Suprapubic skin (tissue), 4 donors: ENCODE results near the gene MDH1. TPM values are rescaled to one million over a fixed set of nuclear protein-coding genes. Genes with fewer than 3 reads are reported as not detected.
A peak's percentile ranks its signal among the peaks of the same experiment; 100 is the strongest.

ENCODE experiments used
- DNase-seq, 2 donors: peaks; one replicate each; pipeline ENCODE4 v3.0.0-alpha.2; 2019; ENCODE audit warnings: low spot score in 2 of 2
- H3K27ac ChIP-seq: fragments of 200-600 bp; sonication (generic); one replicate; pipeline ENCODE4 v1.5.1; 2019
- H3K27me3 ChIP-seq: fragments of 200-600 bp; sonication (generic); one replicate; pipeline ENCODE4 v1.5.1; 2019
- H3K36me3 ChIP-seq: fragments of 200-600 bp; sonication (generic); one replicate; pipeline ENCODE4 v1.5.1; 2019
- H3K4me1 ChIP-seq: fragments of 200-600 bp; sonication (generic); one replicate; pipeline ENCODE4 v1.5.1; 2019
- H3K4me3 ChIP-seq: fragments of 200-600 bp; sonication (generic); one replicate; pipeline ENCODE4 v1.5.1; 2019; ENCODE audit warnings: mild to moderate bottlenecking
- H3K9me3 ChIP-seq: fragments of 200-600 bp; sonication (generic); one replicate; pipeline ENCODE4 v1.5.1; 2019
- CTCF ChIP-seq, 2 donors: fragments of 200-600 bp in 1 of 2; fragments of 450-650 bp in 1 of 2; sonication (generic) in 1 of 2; IDR thresholded peaks; one replicate each; pipeline ENCODE4 v1.5.1; 2016 to 2019; ENCODE audit warnings: antibody characterized with exemption in 2 of 2, mild to moderate bottlenecking in 1 of 2, moderate library complexity in 1 of 2
- EP300 ChIP-seq: sonication (generic); formaldehyde crosslinking; IDR thresholded peaks from one replicate; pipeline ENCODE4 v1.6.1; 2017; ENCODE audit warnings: antibody characterized with exemption
- POLR2A ChIP-seq, 2 donors: fragments of 450-650 bp; IDR thresholded peaks; one replicate each; pipeline ENCODE4 v1.6.1; 2017; ENCODE audit warnings: antibody characterized with exemption in 2 of 2, mild to moderate bottlenecking in 2 of 2, moderate library complexity in 2 of 2
- POLR2AphosphoS5 ChIP-seq, 3 donors: sonication (generic); formaldehyde crosslinking; IDR thresholded peaks; one replicate each; pipeline ENCODE4 v1.6.1; 2017; ENCODE audit warnings: antibody characterized with exemption in 3 of 3
- WGBS: methylation state at CpG from one replicate; pipeline ENCODE4 v1.1.5; 2018; 5-methylcytosine and 5-hydroxymethylcytosine counted together
- total RNA-seq, 4 donors: library from RNA; depleted of rRNA; stranded (reverse); fragments of >200 nt; gene quantifications; one replicate each; pipeline ENCODE4 v1.1.0, GENCODE V29; 2016

MDH1 gene
- total RNA-seq = 100 to 1,000 TPM in 3 of 4 donors, 10 to 100 TPM in 1; 90.7 to 153 (median 131) TPM

- peak within 1 kb of the TSS; percentile 79 for H3K4me3 ChIP-seq
- H3K9me3 ChIP-seq = no peaks in the 10 kb centered on the region
- no peaks in the 10 kb centered on the region for H3K27me3 ChIP-seq
- under 1% methylated on average over 35 of the region's 44 CpGs for WGBS
- DNase-seq = peak; percentile 96
- peak within 1 kb of the TSS; percentile 92 for H3K27ac ChIP-seq
- peaks cover 6% of the 10 kb centered on the region for H3K36me3 ChIP-seq
- no peak for TF ChIP-seq EP300
- TF ChIP-seq CTCF (IDR thresholded peaks at IDR 0.05) = no peak
- TF ChIP-seq POLR2AphosphoS5 (IDR thresholded peaks at IDR 0.05) = peak in 2 of 3 donors; percentile 90 to 94
- peak in 1 of 2 donors; percentile 68 for TF ChIP-seq POLR2A (IDR thresholded peaks at IDR 0.05)
- H3K4me1 ChIP-seq = peaks cover 40% of the 10 kb centered on the region
Observed at GRCh38 chr2:63588385-63589147, at the start of gene MDH1, which contains the start of gene WDPCP. MDH1 (plus strand) TSS chr2:63588963; CDS start chr2:63589044, 81 bp downstream. WDPCP (minus strand) TSS chr2:63588477; CDS start chr2:63588271, 206 bp downstream.

GRCh38 chr2:63539416-63540162 is 49.2 kb upstream of the MDH1 start:
- WGBS = 94% methylated on average over 6 of the region's 6 CpGs
- no peaks in the 10 kb centered on the region for H3K27me3 ChIP-seq
- TF ChIP-seq POLR2A (IDR thresholded peaks at IDR 0.05) = no peak
- TF ChIP-seq CTCF (IDR thresholded peaks at IDR 0.05) = no peak
- no peak for TF ChIP-seq POLR2AphosphoS5 (IDR thresholded peaks at IDR 0.05)
- TF ChIP-seq EP300 = no peak

GRCh38 chr2:63544017-63544627 is 44.6 kb upstream of the MDH1 start:
- 98% methylated on average over 1 of the region's 1 CpG for WGBS
- DNase-seq = no peak
- Histone ChIP-seq H3K9me3 (no peaks in the 10 kb centered on the region), H3K4me3 (no peak overlapping the region), H3K4me1 (no peaks in the 10 kb centered on the region), H3K27me3 (no peaks in the 10 kb centered on the region), H3K36me3 (no peaks in the 10 kb centered on the region), H3K27ac (no peak overlapping the region)
- no peak for TF ChIP-seq POLR2A (IDR thresholded peaks at IDR 0.05)
- TF ChIP-seq POLR2AphosphoS5 (IDR thresholded peaks at IDR 0.05) = no peak
- peak in 1 of 2 donors; percentile 22 for TF ChIP-seq CTCF (IDR thresholded peaks at IDR 0.05)
- TF ChIP-seq EP300 = no peak

More at GRCh38 chr2:63539416-63540162, 49.2 kb upstream of the MDH1 start:
- no peak for DNase-seq
- Histone ChIP-seq H3K4me3 (no peak overlapping the region), H3K36me3 (no peaks in the 10 kb centered on the region), H3K27ac (no peak overlapping the region), H3K4me1 (no peaks in the 10 kb centered on the region), H3K9me3 (no peaks in the 10 kb centered on the region)

GRCh38 chr2:63545023-63545422 is 43.7 kb upstream of the MDH1 start:
- WGBS = 42% methylated on average over 2 of the region's 2 CpGs

More at GRCh38 chr2:63545023-63545422, 43.7 kb upstream of the MDH1 start:
- no peaks in the 10 kb centered on the region for H3K9me3 ChIP-seq
- no peak overlapping the region for H3K27ac ChIP-seq
- H3K4me3 ChIP-seq = no peak overlapping the region
- H3K27me3 ChIP-seq = no peaks in the 10 kb centered on the region
- no peak for DNase-seq
- H3K4me1 ChIP-seq = no peaks in the 10 kb centered on the region
- TF ChIP-seq POLR2A (IDR thresholded peaks at IDR 0.05) (no peak), EP300 (no peak), POLR2AphosphoS5 (IDR thresholded peaks at IDR 0.05) (no peak), CTCF (IDR thresholded peaks at IDR 0.05) (no peak)
- no peaks in the 10 kb centered on the region for H3K36me3 ChIP-seq
